B cell (primary cell): ENCODE data around the gene N4BP2. TPM values are rescaled to one million over a fixed set of nuclear protein-coding genes. Genes with fewer than 3 reads are reported as not detected.

Experiments used
- ATAC-seq: fragments of 200-7000 bp; cut with Tn5 transposase; one replicate; pipeline ENCODE4 v1.10.0; 2021; ENCODE audit warnings: low read depth, mild to moderate bottlenecking, moderate number of reproducible peaks, moderate library complexity
- CTCF ChIA-PET: fragments of 350-600 bp; sonication (Branson Sonifier 250); formaldehyde crosslinking; loops from one replicate; lab custom pipeline; 2021; ENCODE audit warnings: antibody characterized with exemption, inconsistent platforms; lab: Charles Lee
- POLR2A ChIA-PET: fragments of 350-600 bp; sonication (Branson Sonifier 250); formaldehyde crosslinking; loops from one replicate; lab custom pipeline; 2021; ENCODE audit warnings: antibody characterized with exemption; lab: Charles Lee
- DNase-seq: peaks from one replicate; pipeline ENCODE4 v3.0.0; 2013
- H2AFZ ChIP-seq: 2 replicates; pipeline ENCODE4 v1.6.1; 2012; ENCODE audit warnings: mild to moderate bottlenecking, low read depth, low read length; ENCODE audit not compliant: insufficient read depth, poor library complexity, severe bottlenecking
- H3K27ac ChIP-seq, 2 donors: 1 replicate in 1 of 2; 2 replicates in 1 of 2; pipeline ENCODE4 v1.5.1; 2012 to 2013; ENCODE audit warnings: low read length in 2 of 2, mild to moderate bottlenecking in 2 of 2, moderate library complexity in 1 of 2
- H3K27me3 ChIP-seq, 4 experiments: fragments of 200-600 bp in 1 of 4; sonication (generic) in 1 of 4; replicated peaks in 1 of 4; 1 replicate in 2 of 4; 2 replicates in 2 of 4; pipeline versions ENCODE4 v1.6.1 to v1.7.0; 2013 to 2016; ENCODE audit warnings: low read length in 3 of 4, mild to moderate bottlenecking in 2 of 4, mixed read lengths in 1 of 4, moderate library complexity in 1 of 4; ENCODE audit not compliant: insufficient read depth in 4 of 4, control insufficient read depth in 3 of 4; ENCODE audit errors: control extremely low read depth in 1 of 4
- H3K36me3 ChIP-seq, 2 experiments: replicated peaks in 1 of 2; 1 replicate in 1 of 2; 2 replicates in 1 of 2; pipeline versions ENCODE4 v1.6.1 to v1.7.1; 2013; ENCODE audit warnings: low read length in 1 of 2; ENCODE audit not compliant: insufficient read depth in 2 of 2, control insufficient read depth in 1 of 2; ENCODE audit errors: control extremely low read depth in 1 of 2, extremely low read depth in 1 of 2
- H3K4me1 ChIP-seq, 2 donors: fragments of 200-600 bp in 1 of 2; sonication (generic) in 1 of 2; 1 replicate in 1 of 2; 2 replicates in 1 of 2; pipeline versions ENCODE4 v1.5.1 to v1.6.1; 2013 to 2017; ENCODE audit warnings: low read length in 2 of 2; ENCODE audit not compliant: control insufficient read depth in 2 of 2, insufficient read depth in 2 of 2
- H3K4me2 ChIP-seq: replicated peaks from 2 replicates; pipeline ENCODE3; 2012; ENCODE audit warnings: mild to moderate bottlenecking, low read depth, low read length; ENCODE audit not compliant: poor library complexity, severe bottlenecking
- H3K4me3 ChIP-seq, 5 experiments: fragments of 200-600 bp in 1 of 5; sonication (generic) in 1 of 5; 1 replicate in 3 of 5; 2 replicates in 2 of 5; pipeline versions ENCODE4 v1.5.1 to v1.7.0; 2011 to 2016; ENCODE audit warnings: low read length in 4 of 5, mild to moderate bottlenecking in 4 of 5, low read depth in 2 of 5, control low read depth in 1 of 5, moderate library complexity in 1 of 5; ENCODE audit not compliant: insufficient read depth in 1 of 5; ENCODE audit errors: control extremely low read depth in 1 of 5, extremely low read depth in 1 of 5
- H3K79me2 ChIP-seq: fragments of 200-600 bp; sonication (generic); one replicate; pipeline ENCODE4 v1.6.0; 2016; ENCODE audit warnings: low read length; ENCODE audit not compliant: control insufficient read depth, insufficient read depth
- H3K9ac ChIP-seq: fragments of 200-600 bp; sonication (generic); 2 replicates; pipeline ENCODE4 v1.6.1; 2017; ENCODE audit warnings: mild to moderate bottlenecking, low read length, moderate library complexity
- H3K9me3 ChIP-seq, 3 donors: one replicate each; pipeline versions ENCODE4 v1.6.1 to v1.7.1; 2013; ENCODE audit warnings: low read length in 2 of 3; ENCODE audit not compliant: control insufficient read depth in 2 of 3, insufficient read depth in 1 of 3; ENCODE audit errors: control extremely low read depth in 1 of 3
- H4K20me1 ChIP-seq: 2 replicates; pipeline ENCODE4 v1.6.0; 2012; ENCODE audit warnings: mild to moderate bottlenecking, low read length; ENCODE audit not compliant: insufficient read depth, control insufficient read depth, poor library complexity, severe bottlenecking
- H3K27ac Mint-ChIP-seq: one replicate; pipeline ENCODE4 v1.8.0; 2021; ENCODE audit warnings: mixed read lengths
- H3K27me3 Mint-ChIP-seq: one replicate; pipeline ENCODE4 v1.8.0; 2021; ENCODE audit warnings: mixed read lengths
- H3K4me1 Mint-ChIP-seq: one replicate; pipeline ENCODE4 v1.8.0; 2021; ENCODE audit warnings: mixed read lengths
- H3K4me3 Mint-ChIP-seq: one replicate; pipeline ENCODE4 v1.8.0; 2021; ENCODE audit warnings: mixed read lengths
- H3K9me3 Mint-ChIP-seq: one replicate; pipeline ENCODE4 v1.8.0; 2022; ENCODE audit warnings: mixed read lengths; ENCODE audit not compliant: insufficient read depth
- EZH2 ChIP-seq: IDR thresholded peaks from 2 replicates; pipeline ENCODE4 v1.6.1; 2012; ENCODE audit warnings: borderline replicate concordance, low read depth, mild to moderate bottlenecking, moderate library complexity, low read length; ENCODE audit not compliant: insufficient read depth, poor library complexity, severe bottlenecking
- WGBS: methylation state at CpG from one replicate; pipeline ENCODE4 v1.1.5; 2013; ENCODE audit warnings: missing lambda C conversion rate; ENCODE audit not compliant: insufficient coverage; 5-methylcytosine and 5-hydroxymethylcytosine counted together
- intact Hi-C: fragments of 100-400 bp; cut with micrococcal nuclease; formaldehyde crosslinking; loops from one replicate; pipeline ENCODE4 v1.10.0; 2022
- polyA plus RNA-seq: library from polyadenylated mRNA; depleted of rRNA; stranded (reverse); fragments of >200 nt; gene quantifications from 2 replicates; pipeline ENCODE4 v1.2.3, GENCODE V29; 2012
- total RNA-seq, 2 donors: library from RNA; stranded (reverse); fragments of 120-200 nt in 1 of 2; gene quantifications; 1 replicate in 1 of 2; 2 replicates in 1 of 2; pipeline versions ENCODE4 v1.2.3 to v1.2.4, GENCODE V29; 2013 to 2022
- TF ChIP-seq, protein P1 (sequence below): fragments of 200-600 bp; IDR thresholded peaks from one replicate; pipeline ENCODE4 v1.8.0; 2022; ENCODE audit warnings: antibody characterized with exemption, mild to moderate bottlenecking

Gene N4BP2
- total and polyA plus RNA-seq, 2 donors (not counting 1 experiment from before 2014, with no cell fraction given) = 2.4 to 12.8 TPM

DNA sequence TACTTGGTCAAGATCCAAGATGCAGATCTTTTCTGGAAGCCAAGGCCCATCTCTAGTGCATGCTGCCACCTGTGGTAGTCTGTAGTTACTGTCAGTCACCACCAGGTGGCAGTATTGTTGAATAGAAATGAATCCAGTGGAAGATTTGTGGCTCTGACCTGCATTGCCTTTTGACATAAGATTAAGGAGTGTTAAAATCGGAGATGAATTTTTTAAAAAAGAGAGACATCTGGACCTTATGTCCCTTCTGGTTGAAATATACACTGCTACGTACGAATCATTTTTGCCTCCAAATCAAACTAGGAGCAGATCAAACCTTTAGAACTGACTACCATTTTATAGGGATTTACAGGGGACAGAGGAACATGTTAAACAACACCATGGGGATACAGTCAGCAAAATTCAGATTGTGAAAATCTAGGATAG is 93.3 kb downstream of the N4BP2 start:
- Mint-ChIP-seq H3K4me3 (peak overlapping the region; percentile 27), H3K27ac (peak overlapping the region; percentile 77), H3K4me1 (peaks cover 38% of the 10 kb centered on the region), H3K27me3 (no peaks in the 10 kb centered on the region), H3K9me3 (peaks cover 3% of the 10 kb centered on the region)
- ATAC-seq (peak; percentile 95), DNase-seq (peak; percentile 87)
- Histone ChIP-seq H3K4me2 (no peak overlapping the region), H3K4me1 (peaks cover 22 to 32% of the 10 kb centered on the region in 2 donors), H2AFZ (no peak overlapping the region), H3K36me3 (no peaks in the 10 kb centered on the region), H3K9me3 (peaks cover 0 to 11% (median 6%) of the 10 kb centered on the region in 3 donors), H3K27ac (peak overlapping the region; percentile 20 to 54), H4K20me1 (no peaks in the 10 kb centered on the region), H3K79me2 (peaks cover 59% of the 10 kb centered on the region), H3K9ac (peak overlapping the region; percentile 26), H3K27me3 (no peaks in the 10 kb centered on the region), H3K4me3 (no peak overlapping the region)
- WGBS = no CpG with 5 or more reads among the region's 3 CpGs
- intact Hi-C loops = loop anchor here (1.0 to 5.0 kb wide), 6 partner anchors 43 to 175 kb away; partner anchors contain the start of gene N4BP2
- CTCF ChIA-PET = interaction anchor here (0.7 to 5.7 kb wide), 14 partner anchors 36 to 691 kb away, joined by 3 to 134 read pairs (median 6); partner anchors contain the start of genes N4BP2 and RHOH
- POLR2A ChIA-PET = interaction anchor here (0.6 kb wide), 1 partner anchor 45 kb away, joined by 5 read pairs; no protein-coding TSS in a partner anchor
- no peak for TF ChIP-seq EZH2
- TF ChIP-seq, protein P1, sequence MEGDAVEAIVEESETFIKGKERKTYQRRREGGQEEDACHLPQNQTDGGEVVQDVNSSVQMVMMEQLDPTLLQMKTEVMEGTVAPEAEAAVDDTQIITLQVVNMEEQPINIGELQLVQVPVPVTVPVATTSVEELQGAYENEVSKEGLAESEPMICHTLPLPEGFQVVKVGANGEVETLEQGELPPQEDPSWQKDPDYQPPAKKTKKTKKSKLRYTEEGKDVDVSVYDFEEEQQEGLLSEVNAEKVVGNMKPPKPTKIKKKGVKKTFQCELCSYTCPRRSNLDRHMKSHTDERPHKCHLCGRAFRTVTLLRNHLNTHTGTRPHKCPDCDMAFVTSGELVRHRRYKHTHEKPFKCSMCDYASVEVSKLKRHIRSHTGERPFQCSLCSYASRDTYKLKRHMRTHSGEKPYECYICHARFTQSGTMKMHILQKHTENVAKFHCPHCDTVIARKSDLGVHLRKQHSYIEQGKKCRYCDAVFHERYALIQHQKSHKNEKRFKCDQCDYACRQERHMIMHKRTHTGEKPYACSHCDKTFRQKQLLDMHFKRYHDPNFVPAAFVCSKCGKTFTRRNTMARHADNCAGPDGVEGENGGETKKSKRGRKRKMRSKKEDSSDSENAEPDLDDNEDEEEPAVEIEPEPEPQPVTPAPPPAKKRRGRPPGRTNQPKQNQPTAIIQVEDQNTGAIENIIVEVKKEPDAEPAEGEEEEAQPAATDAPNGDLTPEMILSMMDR = peak; percentile 83

DNA sequence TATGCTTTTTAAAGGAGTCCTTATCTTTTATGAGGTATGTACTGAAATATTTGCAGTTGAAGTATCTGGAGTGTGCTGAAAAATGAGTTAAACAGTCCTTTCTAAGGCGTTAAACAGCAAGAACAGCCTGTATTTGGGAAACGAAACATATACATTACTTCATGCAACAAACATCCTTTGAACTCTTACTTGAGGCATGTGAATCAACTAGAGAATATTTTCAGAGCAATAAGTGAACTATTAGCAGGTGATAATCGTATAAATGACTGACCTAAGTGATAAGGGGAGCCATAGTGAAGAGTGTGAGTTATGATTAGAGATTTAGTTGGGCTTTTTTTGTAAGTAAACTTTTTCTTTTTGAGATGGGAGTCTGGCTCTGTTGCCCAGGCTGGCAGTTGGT is 94.3 kb downstream of the N4BP2 start:
- no peak for DNase-seq
- no peak overlapping the region for H2AFZ ChIP-seq
- H3K4me2 ChIP-seq = no peak overlapping the region
- Mint-ChIP-seq H3K27me3 (no peaks in the 10 kb centered on the region), H3K4me3 (no peak overlapping the region), H3K27ac (peak overlapping the region; percentile 2), H3K4me1 (peaks cover 38% of the 10 kb centered on the region), H3K9me3 (peaks cover 3% of the 10 kb centered on the region)
- H3K36me3 ChIP-seq = no peaks in the 10 kb centered on the region
- no peaks in the 10 kb centered on the region for H4K20me1 ChIP-seq
- peaks cover 22 to 32% of the 10 kb centered on the region in 2 donors for H3K4me1 ChIP-seq
- intact Hi-C loops = loop anchor here (1.0 to 5.0 kb wide), 6 partner anchors 42 to 174 kb away; partner anchors contain the start of gene N4BP2
- peak overlapping the region; percentile 9 to 54 for H3K27ac ChIP-seq
- peaks cover 61% of the 10 kb centered on the region for H3K79me2 ChIP-seq
- peaks cover 0 to 11% (median 6%) of the 10 kb centered on the region in 3 donors for H3K9me3 ChIP-seq
- POLR2A ChIA-PET = no interaction called here
- no peak overlapping the region for H3K9ac ChIP-seq
- WGBS = 80% methylated on average over 1 of the region's 3 CpGs
- ATAC-seq = no peak
- H3K4me3 ChIP-seq = no peak overlapping the region
- CTCF ChIA-PET = interaction anchor here (1.0 to 5.7 kb wide), 18 partner anchors 33 to 568 kb away, joined by 3 to 134 read pairs (median 8); partner anchors contain the start of gene RHOH
- TF ChIP-seq, protein P1 = no peak
- no peak for TF ChIP-seq EZH2
- no peaks in the 10 kb centered on the region for H3K27me3 ChIP-seq
